Fibroblast of skin of left quadriceps (primary cell): Measurements from ENCODE around the gene ASTN2.
"Not testable (repeated sequence)": the region's sequence is repeated elsewhere in the genome, so short reads cannot be mapped to it uniquely, and the experiment has no call there.

Experiments
- DNase-seq, 2 experiments: peaks; one replicate each; pipeline ENCODE4 v3.0.0-alpha.2; 2013; ENCODE audit warnings: low read depth in 2 of 2

The ASTN2 gene

DNA sequence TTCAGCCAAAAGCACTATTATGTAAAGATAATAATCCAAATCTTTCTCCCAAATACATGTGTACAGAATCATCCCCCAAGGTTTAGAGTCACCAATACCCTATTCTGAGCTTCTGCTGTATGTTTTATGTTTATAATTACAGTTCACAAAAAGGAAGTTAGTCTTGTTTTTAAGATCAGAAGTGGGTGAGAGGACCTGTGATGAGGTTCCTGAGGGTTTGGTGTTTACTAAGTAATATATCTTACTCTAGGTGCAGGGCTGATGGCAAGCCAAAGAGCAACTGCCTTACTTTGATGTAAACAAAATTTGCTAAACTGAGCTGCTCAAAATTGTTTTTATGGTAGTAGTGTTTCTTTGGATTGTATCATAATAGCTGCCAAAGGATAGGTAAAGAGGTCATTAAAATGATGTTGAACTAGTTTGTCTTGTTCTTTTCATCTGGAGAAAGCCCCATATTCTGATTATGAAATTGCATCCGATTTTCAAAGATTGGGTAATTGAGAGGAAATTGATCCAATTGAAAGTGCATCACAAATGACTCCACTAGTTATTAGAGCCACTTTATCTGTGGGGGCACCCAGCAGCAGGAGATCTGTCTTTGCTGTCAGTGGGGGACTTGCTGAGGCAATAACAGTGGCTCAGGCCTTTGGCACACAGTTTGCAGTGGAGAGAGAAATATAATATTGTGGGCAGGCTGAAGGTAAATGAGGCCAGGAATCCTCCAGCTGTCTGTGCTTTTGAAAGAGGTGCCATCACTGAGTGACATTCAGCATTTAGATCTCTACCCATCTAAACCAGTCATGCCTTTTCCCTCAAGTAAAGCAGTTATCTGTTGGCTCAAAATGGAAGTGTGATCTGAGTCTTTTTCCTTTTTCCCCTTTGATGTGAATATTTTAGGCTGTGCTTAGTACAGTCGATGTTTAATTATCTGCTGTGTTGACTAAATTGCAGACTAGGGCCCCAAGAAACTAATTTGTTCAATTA, 713.7 kb downstream of the ASTN2 start:
- no peak for DNase-seq

DNA sequence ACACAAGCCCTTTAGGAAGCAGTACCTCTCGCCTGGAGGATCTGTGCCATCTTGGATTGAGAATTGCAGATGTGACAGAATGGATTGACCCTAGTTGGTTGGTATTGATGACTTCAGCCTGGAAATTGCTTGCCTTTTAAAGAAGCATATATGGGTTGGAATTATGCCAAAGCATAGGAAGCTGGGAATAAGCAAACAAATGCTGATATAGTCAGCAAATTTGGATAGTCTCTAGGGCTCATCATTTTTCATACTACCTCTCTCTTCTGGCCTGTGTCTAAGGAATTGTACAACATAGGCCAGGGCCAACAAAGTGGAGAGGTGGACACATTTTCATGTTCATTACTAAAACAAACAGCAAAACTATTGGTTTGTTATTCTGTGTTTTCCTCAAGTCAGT, 714.6 kb downstream of the ASTN2 start:
- no peak for DNase-seq

DNA sequence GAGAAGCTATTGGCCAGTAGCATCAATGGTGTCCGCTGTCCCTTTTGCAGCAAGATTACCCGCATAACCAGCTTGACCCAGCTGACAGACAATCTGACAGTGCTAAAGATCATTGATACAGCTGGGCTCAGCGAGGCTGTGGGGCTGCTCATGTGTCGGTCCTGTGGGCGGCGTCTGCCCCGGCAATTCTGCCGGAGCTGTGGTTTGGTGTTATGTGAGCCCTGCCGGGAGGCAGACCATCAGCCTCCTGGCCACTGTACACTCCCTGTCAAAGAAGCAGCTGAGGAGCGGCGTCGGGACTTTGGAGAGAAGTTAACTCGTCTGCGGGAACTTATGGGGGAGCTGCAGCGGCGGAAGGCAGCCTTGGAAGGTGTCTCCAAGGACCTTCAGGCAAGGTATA, 717.0 kb downstream of the ASTN2 start:
- no peak for DNase-seq

DNA sequence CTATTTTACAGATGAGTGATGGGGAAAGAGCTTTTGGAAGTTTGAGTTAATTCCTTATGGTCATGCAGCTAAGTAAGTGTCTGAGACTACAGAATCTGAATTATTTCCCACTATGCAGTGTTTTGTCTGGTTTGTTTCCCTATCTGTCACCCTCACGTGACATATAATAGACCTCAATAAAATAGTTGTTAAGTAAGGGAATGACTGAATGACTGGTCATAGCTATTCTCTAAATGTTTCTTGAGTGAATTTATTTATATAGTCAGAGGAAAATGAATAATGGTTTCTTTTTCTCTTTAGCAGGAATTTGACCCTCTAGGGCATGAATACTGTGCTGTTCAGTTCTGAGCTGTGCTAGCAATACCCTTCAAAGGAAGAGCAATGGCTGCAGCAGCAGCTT, 717.5 kb downstream of the ASTN2 start:
- peak in 1 of 2 experiments; percentile 15 for DNase-seq

DNA sequence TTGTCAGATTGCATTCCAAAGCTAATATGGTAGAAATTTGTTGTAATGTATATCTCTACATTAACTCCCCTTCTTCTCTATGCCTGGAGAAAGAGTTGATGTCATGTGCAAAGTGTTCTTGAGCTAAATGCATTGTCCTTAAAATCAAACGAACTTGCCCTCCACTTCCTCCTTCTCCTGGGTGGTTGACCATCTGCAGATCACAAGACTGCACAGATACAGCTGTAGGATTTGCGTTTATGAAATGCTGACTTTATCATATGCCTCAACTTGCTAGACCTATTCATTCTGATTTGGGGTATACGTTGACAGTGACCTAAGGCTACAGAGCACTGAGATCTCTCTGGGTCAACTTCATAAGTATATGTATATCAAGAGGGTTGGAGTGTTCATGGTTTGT, 719.4 kb downstream of the ASTN2 start:
- no peak for DNase-seq

DNA sequence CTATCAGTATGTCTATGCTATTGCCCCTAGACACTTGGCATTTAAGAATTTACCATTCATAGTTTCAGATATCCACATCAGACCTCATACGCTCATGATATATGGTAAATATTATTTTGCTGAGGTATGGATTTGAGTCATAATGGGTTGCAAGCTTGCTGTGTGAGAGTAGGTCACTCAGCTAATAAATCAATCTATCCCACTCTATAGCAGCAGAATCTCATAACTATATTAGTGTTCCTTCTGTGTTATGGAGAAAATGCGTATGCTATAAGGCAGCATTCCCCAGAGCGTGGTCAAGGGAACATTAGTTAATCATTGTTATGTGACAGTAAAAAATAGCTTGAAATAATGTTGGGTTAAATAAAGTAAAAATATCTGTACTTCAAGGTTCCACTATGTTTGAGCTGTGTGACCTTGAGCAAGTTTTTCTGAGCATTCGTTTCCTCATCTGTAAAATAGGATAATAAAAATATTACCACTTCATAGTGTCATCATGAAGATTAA, 720.0 kb downstream of the ASTN2 start:
- DNase-seq: no peak

DNA sequence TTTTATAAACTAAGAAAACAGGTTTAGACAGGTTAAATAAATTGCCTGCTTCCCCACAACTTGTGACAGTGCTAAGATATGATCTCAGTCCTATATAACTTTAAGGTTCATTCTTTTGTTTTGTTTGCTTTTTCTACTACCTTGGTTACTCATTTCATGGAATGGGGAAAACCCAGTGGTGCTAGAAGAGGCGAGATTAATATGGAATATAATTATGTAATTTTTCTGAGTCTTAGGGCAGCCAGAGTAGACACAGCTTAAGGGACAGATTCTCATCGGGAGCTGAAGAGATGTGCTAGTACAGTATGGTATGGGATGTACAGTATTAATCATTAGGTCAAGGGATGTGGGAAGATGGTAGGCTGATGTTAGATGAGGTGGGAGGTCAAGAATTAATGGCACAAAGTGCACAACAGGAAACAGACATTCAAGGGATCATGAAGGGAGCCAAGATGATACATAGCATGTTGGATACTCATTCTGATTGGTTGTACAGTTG, 721.6 kb downstream of the ASTN2 start:
- no peak for DNase-seq

DNA sequence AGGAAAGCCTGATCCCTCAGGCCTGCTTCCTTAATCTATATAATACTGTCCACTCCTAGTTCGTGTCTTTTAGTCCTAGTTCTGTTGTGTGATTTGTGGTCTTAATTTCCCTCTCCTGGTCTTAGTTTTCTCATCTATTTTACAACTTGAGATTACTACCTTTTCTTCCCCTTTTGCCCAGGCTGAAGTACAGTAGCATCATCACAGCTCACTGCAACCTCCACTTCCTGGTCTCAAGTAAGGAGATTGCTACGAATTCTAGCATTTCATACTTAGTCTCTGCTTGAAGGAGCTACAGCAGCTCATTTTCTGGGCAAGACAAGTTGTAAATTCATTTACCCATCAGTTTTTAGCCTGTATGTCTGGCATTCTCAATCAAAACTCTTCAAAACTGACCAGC, 722.2 kb downstream of the ASTN2 start:
- no peak for DNase-seq

DNA sequence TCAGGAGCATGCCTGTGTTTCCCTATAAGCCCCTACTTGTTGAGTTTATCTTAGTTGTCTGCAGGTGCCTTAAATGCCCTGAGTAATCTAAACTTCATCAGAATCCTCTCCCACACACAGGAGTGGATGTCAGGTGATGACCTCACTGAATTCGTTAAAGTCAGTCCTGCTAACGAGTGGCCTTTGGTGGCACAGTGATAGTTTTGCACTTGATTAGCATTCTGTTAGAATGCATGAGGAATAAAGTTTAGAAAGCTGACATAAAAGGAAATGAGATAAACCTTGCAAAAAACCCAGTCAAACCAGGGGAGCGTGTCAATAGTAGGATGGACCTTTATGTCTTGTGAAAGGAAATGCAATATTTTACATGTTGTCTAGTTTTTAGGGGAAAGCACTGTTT, 723.2 kb downstream of the ASTN2 start:
- no peak for DNase-seq

DNA sequence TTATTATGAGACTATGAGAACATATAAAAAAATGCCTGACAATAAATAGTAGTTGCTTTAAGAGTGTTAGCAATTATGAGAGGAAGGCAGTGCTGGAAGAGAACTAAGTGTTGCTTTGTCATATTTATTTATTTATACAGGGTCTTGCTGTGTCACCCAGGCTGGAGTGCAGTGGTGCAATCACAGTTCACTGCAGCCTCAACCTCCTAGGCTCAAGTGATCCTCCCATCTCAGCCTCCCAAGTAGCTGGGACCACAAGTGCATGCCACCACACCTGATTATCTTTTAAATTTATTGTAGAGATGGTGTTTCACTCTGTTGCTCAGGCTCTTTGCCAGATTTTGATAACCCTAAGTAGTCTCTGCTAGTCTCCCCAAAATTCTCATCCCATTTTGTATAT, 724.1 kb downstream of the ASTN2 start:
- DNase-seq: not testable (repeated sequence)

DNA sequence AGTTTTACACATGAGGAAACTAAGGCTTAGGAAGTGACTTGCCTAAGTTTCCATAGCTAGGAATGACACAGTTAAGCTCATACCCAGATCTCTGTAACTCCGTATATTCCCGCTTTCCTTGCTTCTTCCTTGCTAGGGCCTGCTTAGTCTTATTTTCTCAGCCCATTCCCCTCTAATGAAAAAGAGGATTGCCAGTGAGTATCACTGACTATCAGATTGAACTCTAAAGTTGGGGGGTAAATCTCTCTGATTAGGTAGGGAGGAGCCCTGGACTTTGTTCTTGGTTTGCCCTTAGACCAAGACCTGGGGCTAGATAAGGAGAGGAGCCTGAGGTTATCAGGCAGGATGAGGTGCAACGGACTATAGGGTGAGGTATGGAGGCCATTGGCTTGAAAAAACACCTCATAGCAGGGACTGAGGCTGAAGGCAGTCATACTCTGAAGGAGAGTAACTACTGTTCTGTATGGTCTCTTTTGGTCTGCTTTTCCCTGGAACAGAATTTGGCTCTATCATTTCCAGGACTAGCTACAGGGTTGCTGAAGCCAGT, 725.3 kb downstream of the ASTN2 start:
- DNase-seq: no peak

DNA sequence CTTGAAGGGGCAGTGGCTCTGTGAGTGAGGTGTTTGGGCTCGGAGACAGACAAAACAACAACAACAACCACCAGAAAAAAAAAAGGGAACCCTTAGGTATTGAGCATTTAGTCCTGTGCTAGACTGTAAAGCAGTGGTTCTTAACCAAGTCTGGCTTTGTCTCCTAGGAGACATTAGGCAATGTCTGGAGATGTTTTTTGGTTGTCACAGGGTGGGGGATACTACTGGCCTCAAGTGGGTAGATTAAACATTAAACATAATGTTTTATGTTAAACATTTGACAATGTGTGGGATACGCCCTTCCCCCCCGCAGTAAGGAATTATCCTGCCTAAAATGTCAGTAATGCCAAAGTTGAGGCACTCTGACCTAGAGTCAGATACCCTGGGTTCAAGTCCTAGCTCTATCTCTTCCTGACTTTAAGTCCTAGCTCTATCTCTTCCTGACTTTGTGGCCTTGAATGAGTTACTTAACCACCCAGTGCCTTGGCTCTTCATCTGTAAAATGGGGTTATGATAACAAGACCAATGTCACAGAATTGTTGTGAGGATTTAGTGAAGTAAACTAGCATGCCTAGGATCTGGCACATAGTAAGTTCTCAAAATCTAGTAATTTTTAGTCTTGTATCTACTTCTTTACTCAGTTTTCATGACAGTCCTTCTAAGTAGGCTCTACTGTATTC, 725.9 kb downstream of the ASTN2 start:
- DNase-seq: no peak

DNA sequence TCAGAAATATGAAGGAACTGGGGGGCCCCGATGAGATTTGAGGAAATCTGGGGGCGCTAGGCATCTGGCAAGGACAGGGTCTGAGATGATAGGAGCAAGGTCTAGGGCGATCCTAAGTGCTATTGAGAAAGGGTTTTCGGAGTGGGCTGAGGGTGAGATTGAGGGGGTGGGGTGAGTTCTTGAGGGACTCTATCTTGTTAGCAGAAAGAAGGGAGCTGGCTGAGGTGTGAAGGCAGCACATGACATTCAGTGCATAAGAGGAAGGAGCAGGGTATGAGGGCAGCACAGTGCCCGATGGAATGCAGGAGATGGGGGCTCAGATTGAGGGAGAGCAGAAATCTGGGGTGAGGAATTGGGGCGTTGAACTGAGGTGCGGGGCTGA, 727.1 kb downstream of the ASTN2 start:
- no peak for DNase-seq

DNA sequence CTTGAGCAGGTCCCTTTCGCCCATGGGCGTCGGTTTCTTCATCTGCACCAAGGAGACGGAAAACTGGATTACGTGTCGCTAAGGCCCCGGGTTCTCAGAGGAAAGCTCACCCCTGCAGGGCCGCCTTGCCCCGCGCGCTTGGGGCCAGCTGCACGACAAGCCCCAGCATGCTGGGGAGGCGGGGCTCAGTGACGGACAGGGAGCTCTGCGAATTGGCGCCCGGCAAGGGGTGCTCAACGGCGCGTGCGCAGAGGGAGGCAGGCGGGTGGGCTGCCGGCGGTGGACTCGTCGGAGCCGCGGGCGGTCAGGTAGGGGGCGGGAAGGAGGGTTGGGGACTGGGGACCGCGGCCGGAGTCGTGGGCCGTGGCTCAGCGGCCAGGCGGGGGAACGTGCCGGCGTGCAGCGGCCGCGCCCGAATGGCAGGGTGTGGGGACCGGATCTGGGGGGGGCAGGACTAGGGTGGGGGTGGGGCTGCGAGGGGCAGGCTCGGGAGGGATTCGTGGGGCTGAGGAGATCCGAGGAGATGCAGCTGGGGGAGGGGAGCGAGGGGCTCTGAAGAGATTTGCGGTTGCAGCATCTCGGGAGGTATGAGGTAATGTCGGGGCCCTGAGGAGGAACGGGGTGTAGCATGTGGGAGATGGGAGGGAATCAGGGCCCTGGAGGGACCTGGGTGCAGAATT, 727.6 kb downstream of the ASTN2 start, which contains the start of gene TRIM32:
TSS of gene TRIM32 (plus strand) at position 232 of the 680 bp plus-strand sequence. CDS start 10,438 bp downstream, outside the sequence.
- peak; percentile 72 to 75 for DNase-seq

DNA sequence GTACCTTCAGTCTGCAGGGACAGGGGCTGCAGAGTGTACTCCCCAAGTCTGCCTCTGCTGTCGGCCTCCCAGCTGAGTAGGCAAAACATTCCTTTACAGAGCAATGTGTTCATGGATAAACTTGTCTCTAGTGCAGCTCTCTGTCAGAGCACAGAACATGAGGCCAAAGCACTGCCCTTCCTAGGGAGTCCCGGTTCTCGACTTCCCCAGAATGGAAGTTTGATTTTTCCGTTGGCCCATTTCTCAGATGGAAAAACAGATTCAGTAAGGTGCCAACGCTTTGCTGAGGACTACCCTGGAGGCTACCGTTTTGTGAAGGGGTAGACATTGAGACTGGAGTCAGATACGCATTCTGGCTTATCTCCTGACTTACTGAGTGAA, 728.2 kb downstream of the ASTN2 start:
- DNase-seq: no peak

DNA sequence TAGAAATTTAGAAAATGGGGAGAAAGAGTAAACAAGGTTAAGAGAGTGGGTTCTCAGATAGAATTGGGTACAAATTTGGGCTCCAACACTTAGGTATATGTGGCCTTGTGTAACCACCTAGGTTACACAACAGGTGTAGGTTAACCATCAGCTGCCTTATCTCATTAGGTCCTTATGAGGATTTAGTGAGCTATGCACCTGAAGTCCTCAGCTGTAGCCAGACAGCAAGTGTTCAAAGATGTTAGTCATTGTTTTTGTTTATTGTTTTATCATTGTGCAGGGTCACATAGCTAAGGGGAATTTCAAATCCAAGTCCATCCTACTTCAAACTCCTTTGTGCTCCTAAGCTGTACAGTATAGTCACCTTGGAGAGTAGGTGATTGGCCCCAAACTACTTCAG, 728.7 kb downstream of the ASTN2 start:
- DNase-seq: no peak

DNA sequence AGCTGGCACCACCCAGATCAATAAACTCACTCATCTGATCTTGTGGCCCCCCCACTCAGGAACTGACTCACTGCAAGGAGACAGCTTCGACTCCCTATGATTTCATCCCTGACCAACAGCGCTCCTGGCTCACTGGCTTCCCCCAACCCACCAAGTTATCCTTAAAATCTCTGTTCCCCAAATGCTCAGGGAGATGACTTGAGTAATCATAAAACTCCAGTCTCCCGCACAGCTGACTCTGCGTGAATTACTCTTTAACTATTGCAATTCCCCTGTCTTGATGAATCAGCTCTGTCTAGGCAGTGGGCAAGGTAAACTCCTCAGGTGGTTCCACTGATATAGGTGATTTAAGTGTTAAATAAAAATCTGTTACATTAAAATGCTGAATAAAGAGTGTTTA, 729.7 kb downstream of the ASTN2 start:
- DNase-seq: no peak

DNA sequence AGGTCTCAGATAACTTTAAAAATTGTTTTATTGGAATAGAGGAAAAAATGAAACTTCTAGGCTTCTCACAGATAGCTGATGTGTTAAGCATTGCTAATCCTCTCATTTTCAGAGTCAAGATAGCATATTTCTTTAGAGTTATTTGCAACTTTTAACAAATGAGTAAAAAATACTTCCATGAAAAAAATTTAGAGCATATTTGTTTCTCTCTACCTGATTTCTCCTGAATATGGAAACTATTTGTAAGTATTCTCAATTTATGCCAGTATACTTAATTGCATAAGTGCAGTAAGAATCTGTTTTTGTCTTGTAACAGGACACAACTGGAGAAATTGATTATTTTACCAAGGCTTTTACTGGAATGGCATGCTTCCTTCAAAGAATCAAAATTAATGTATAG, 731.3 kb downstream of the ASTN2 start:
- no peak for DNase-seq

DNA sequence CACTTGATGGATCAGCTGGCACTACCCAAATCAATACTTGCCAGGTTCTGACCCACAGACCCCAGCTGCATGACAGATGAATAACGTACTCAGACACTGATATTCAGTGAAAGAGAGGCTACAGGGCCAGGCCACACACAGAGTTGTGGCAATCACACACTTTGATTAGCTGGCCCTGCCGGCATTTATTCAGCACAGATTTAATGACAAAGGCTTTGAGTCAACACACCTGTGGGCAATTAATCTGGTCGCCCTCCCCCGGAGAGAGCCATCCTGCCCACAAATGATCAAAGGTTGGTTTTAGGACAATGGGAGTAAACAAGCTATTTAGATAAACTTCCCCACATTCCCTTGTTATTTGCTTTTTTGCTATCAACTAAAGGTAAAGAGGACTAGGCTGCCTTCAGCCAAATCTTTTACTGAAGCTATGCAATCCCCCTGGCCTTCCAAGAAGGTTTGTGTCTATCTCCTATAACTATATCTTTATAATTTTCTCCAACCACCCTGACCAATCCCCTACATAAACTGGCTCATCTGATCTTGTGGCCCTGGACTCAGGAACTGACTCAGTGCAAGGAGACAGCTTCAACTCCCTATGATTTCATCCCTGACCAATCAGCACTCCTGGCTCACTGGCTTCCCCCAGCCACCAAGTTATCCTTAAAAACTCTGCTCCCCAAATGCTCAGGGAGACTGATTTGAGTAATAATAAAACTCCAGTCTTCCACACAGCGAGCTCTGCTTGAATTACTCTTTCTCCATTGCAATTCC, 740.5 kb downstream of the ASTN2 start:
- DNase-seq: no peak

DNA sequence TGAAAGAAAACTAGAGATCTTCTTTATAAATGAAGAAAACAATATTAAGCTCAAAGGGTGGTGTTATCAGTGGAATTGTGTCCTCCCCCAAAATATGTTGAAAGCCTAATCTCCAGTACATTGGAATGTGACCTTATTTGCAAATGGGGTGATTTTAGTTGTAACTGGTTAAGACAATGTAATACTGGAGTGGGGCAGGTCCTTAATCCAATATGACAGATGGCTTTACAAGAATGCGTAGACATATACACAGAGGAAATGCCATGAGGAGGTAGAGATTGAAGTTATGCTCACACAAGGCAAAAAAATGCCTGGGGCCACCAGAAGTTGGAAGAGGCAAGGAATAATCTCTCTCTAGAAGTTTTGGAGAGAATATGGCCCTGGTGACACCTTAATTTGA, 741.5 kb downstream of the ASTN2 start:
- no peak for DNase-seq

DNA sequence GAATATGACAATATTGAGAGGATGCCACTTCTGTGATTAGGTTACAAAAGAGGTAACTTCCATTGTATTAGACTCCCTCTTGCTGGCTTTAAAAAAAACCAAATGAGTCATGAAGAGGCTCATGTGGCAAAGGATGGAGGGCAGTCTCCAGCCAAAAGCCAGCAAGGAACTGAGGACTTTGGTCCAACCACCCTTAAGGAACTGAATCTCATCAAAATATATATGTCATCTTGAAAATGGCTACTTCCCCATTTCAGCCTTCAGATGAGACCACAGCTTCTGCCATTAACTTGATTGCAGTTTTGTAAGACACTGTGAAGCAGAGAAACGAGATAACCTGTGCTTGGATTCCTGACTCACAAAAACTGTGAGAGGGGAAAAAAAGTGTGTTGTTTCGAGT, 743.3 kb downstream of the ASTN2 start:
- no peak for DNase-seq
